Loucy (cell line): ENCODE data around the gene ARHGAP22.

Experiments
- CTCF ChIP-seq: fragments of 200-600 bp; sonication (generic); conservative IDR thresholded peaks from 2 replicates; pipeline ENCODE4 v1.5.1; 2014; ENCODE audit warnings: mild to moderate bottlenecking, antibody characterized with exemption, low read length
- EZH2phosphoT487 ChIP-seq: fragments of 200-600 bp; IDR thresholded peaks from 2 replicates; pipeline ENCODE4 v1.6.1; 2018; ENCODE audit warnings: antibody characterized with exemption, mild to moderate bottlenecking, moderate library complexity, borderline replicate concordance

GRCh38 chr10:48606530-48607355, 1.9 kb upstream of the ARHGAP22 start:
- no peak for TF ChIP-seq CTCF
- no peak for TF ChIP-seq EZH2phosphoT487
